HG03139 (cell line): Measurements from ENCODE around the gene TCF7L2.

Experiments
- ATAC-seq: cut with Tn5 transposase; IDR thresholded peaks from one replicate; pipeline ENCODE4 v1.9.1; 2021; ENCODE audit not compliant: unreplicated experiment

TCF7L2 gene

DNA sequence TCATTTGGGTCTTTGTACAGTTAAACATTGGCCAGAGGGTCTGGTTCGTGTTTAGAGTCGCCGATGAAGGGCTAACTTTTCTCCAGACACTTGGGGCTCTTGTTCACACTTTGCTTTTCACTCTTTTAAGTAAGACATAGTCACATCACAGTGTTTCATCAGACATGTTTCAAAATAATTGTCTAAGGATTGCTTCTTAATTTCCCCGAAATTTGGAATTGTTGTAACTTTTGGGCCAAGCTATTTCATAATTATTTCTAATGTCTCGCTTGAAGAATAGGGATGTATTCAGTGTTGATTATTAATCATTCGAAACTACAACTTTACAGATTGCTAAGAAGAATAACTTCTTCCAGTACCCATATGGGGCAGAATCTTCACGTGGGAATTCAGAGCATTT lies 92.8 kb downstream of the TCF7L2 start:
- ATAC-seq = no peak

DNA sequence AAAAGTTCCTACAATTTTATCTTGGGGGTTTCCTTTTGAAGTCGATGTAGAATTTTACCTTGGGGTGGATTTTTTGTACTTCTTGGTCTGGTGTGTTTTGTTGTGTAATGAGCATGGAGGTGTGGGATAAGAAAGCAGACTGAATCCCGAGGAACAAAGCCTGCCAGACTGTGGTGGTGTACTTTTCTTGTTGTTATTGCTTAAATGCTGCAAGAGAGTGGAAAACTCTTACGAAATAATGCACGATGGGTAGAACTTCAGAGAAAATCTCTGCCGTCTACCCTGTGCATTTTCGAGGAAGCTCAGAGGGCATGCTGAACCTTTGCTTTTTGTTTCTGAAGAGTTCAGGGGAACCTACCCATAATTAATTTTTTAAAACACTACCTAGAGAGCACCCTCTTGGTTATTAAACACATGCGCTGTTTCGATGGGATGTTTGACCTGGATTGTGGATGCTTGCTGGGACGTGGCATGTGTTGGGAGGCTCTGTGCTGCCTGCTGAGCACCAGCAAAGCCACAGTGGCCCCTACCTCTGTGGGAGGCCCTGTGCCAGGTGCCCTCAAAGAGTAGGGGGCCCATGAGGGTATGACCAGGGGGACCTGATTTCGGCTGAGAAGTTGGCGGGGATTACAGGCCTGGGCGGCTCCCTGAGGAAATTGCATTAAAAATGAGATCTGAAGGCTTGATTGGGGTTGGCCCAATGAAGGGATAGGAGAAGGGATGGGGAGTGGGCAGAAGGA lies 94.1 kb downstream of the TCF7L2 start:
- no peak for ATAC-seq

DNA sequence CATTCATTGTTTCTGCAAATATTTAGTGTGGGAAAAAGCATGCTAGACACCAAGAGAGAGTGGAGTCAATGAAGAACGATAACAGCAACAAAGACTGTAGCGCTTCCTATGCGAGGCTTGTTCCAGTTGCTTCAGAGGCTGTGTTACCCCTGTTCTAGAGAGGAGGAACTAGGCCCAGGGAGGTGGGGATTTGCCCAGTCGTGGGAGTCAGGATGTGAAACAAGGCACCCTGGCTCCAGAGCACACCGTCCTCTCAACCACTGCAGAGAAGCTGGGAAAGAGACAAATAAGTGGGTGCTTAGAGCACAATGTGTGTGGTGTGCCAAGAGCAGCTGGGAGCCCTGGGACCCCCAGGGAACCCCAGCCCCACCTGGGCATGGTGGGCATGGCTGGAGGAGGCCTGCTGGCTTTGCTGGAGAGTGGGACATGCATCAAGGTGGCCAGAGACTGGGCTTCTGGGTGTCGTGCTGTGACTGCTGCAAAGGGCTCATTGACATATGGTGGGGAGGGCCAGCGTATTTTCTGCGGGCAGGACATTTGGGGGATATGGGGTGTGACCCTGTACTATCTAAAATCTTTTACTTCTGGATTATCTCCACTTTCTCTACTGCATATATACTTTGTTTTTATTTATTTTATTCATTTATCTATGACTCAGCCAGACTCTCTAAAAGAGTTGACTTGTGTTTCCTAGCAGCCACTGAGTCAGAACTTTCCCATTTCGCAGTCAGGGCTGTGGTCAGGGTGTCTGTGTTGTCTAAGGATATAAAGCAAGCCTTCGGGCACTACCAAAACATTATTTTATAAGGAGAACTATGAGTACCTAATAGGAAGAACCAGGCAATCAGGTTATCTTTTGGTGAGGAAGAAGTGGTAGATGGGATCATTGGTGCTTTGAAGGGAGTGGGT lies 95.4 kb downstream of the TCF7L2 start:
- no peak for ATAC-seq

DNA sequence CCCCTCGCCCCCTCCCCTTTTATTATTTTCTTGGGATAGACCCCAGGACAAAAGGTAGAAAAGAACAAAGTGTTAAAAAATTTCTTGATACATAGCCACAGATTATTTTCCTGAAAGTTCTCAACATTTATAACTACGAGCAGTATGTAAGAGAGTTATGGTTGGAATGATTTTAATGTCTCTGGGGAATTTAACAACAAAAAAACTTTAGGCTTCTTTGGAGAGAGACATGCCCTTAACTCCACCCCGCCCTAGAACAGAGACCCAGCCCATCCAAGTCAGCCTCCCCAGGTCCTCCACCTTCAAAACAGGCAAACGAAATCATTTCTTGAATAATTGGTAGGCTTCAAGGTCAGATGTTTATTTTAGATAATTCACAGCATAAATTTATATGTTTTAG lies 97.1 kb downstream of the TCF7L2 start:
- no peak for ATAC-seq

GRCh38 chr10:113047605-113047962 lies 97.5 kb downstream of the TCF7L2 start:
- no peak for ATAC-seq

DNA sequence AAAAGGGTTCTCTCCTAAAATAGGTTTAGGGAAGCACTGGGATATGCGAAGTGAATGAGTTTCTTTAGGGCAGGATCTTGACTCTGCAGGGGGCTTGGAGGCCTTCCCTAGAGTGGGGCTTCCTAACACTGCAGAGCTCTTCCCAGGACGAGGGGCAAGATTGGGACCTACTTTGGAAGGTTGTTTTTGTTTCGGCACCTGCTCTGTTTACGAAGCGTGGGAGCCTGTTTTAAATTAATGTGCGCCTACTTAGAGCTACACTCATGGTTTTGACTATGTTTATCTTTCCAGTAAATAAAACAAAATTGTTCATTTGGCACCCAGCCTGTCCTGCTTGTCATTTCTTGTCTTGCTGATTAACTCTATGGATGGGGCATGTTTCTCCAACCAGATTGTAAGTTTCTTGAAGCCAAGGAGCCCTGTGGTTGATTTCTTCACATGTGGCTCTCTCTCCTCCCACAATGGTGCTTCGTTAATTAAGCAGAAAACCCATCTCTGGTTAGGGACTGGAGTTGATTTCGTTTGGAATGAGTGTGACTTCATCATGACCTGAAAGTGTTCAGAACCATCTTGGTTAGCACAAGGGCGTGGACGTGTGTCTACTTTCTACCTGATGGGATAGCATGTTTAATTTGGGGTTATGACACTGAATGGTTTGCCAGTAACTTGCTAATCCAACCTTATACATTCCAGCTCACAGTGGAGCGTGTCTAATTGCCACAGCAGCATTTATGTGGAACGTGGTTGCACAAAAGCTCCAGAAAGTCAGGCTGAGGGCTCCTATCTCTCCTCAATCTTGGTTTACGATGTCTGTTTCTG lies 98.1 kb downstream of the TCF7L2 start:
- no peak for ATAC-seq

GRCh38 chr10:113049881-113050280 lies 99.8 kb downstream of the TCF7L2 start:
- no peak for ATAC-seq

- no peak for ATAC-seq
Observed at GRCh38 chr10:113052076-113052830, 102.2 kb downstream of the TCF7L2 start.

GRCh38 chr10:113053091-113053490 lies 103.0 kb downstream of the TCF7L2 start:
- no peak for ATAC-seq

GRCh38 chr10:113053881-113054280 lies 103.8 kb downstream of the TCF7L2 start:
- ATAC-seq = no peak

DNA sequence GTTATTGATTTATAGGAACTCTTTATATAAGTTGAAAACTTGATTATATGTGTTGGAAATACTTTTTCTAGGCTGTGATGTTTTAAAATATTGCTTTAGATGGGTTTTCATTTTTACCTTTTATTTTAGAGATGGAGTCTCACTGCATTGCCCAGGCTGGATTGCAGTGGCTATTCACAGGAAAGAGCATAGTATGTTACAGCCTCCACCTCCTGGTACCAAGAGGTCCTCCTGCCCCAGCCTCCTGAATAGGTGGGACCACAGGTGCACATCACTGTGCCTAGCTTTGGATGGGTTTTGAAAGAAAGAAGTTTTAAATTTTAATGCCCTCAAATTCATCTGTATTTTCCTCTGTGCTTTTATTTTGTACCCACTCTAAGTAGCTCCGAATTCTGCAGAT lies 105.4 kb downstream of the TCF7L2 start:
- no peak for ATAC-seq

- ATAC-seq = no peak
Observed at GRCh38 chr10:113056030-113056429, 106.0 kb downstream of the TCF7L2 start.

DNA sequence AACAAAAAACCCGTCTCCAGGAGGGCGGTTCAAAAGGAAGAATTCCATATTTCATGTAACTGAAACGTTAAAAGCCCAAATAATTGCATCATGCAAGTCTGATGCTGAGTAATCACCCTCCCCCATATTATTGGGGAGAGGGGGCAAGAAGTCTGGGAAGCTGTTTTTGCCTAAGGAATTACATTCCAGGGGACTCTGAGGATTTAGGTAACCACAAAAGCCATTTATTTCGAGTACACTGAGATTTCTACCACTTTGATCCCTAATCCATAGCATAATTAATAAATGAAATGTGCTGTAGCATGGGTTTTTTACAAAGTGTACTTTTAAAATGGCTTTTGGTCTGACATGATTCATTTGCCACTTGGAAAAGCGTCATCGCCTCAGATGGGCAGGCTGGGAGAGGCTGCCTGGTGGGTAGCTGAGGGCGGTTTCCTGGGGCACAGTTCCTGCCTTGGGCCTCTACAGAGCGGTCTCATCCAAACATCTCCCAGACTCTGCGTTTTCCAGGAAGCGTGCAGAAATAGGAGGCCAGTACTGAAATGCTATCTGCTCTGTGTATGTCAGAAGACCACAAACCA lies 106.5 kb downstream of the TCF7L2 start:
- ATAC-seq = no peak

DNA sequence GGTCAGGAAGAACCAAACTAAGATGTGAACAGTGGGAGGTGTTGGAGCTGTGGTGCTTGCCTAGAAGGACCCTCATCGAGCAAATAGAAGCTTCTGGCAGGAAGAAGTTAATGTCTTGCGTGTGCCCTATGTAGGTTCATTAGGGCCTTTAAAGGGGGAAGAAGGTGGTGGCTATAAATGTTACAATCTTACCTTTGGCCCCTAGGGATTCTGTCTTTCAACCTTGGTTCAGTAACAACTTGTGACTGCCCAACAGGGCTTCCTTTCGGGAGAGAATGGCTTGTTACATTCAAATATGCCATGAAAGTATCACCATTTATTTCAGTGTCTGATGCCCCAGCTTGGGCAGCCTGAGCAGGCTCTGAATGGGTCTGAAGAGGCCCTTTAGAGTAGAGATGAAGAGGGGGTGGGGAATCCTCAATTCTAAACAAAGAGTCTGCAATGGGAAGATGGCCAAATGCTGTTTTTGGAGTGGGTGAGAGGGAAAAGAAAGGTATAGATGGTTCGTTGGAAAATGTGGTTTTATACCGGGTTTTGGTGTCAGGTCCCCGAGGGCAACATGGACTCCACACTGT lies 108.0 kb downstream of the TCF7L2 start:
- ATAC-seq = no peak

- ATAC-seq = no peak
Observed at GRCh38 chr10:113058523-113059370, 108.7 kb downstream of the TCF7L2 start.

DNA sequence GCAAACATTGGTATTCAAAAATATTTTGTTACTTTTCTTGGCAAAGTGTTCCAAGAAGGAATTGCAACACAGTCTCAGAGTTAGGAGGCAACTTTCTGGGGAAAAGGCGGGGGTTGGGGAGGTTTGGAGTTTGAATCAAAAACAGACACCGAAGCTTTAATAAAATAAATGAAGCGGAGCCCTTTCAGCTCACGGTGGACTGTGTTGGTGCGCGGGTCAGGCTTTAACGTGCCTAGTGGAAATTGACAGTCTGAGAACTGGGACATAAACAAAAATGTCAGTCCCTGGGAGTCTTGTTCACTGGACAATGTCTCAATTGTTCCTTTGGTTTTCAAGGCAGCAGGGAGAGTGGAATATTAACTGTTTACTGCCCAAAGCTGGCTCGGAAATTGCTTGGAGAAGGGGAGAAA lies 109.3 kb downstream of the TCF7L2 start:
- ATAC-seq = no peak

- ATAC-seq = no peak
Observed at GRCh38 chr10:113060201-113061053, 110.4 kb downstream of the TCF7L2 start.

GRCh38 chr10:113061054-113061430 lies 111.0 kb downstream of the TCF7L2 start:
- ATAC-seq = no peak
